GM18907 (cell line): Measurements from ENCODE around the gene USP12.

Experiments used
- ATAC-seq: cut with Tn5 transposase; IDR thresholded peaks from one replicate; pipeline ENCODE4 v1.9.1; 2021; ENCODE audit warnings: mild to moderate bottlenecking, moderate library complexity; ENCODE audit not compliant: unreplicated experiment

The USP12 gene

DNA sequence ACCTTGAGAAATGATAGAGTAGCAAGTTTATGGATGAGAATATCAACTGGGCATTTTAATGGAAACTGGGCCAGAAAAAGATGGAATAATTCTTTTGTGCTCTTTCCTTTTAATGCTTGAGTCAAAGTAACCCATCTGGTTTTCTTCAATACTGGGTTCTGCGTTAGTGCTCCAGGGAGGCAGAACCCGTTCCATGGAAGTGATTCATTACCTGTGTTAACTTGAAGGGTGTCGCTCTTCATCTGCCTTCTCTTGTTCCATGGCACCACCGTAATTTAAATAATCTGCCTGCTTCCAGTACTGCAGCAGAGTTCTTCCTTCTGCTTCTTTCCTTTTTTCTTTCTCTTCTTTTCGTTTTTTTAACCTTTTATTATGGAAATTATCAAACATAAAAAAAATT lies 14.7 kb upstream of the USP12 start:
- ATAC-seq = no peak

DNA sequence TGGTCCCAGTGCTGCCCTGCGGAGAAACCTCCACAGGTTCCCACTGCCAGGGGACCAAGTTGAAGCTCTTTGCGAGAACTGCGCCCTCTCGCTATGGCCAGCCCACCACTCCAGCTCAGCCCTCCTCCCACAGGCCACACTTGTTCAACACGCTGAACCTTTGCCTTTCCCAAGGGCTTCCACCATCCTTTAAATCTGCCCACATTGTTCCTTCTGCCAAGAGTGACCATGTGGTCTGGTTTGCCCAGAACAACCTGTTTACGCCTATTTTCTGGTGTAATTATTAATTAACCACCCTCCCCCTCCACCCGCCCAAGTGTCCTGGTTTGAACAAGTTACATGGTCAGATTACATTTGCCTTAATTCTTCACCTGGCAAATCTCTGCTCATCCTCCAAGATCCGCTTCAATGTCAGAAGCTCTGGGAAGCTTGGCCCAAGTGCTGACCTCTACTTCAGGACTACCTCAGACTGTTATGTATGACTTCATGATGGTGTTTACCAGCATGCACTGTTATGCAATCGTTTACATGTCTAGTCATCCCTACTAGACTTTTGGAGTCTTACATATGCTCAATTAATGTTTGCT lies 12.0 kb upstream of the USP12 start:
- no peak for ATAC-seq

GRCh38 chr13:27182844-27183497 lies 11.4 kb upstream of the USP12 start:
- ATAC-seq = no peak

DNA sequence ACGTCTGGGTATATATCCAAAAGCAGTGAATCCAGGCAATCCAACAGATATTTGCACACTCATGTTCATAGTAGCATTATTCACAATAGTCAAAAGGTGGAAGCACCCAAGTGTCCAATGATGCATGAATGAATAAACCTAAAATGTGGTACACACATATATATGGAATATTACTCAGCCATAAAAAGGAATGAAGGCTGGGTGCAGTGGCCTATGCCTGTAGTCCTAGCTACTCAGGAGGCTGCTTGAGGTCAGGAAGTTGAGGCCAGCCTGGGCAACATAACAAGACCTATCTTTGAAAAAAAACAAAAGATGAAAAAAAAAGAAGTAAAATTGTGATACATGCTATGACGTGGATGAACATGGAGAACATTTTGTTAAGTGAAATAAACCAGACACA lies 10.4 kb upstream of the USP12 start:
- no peak for ATAC-seq

DNA sequence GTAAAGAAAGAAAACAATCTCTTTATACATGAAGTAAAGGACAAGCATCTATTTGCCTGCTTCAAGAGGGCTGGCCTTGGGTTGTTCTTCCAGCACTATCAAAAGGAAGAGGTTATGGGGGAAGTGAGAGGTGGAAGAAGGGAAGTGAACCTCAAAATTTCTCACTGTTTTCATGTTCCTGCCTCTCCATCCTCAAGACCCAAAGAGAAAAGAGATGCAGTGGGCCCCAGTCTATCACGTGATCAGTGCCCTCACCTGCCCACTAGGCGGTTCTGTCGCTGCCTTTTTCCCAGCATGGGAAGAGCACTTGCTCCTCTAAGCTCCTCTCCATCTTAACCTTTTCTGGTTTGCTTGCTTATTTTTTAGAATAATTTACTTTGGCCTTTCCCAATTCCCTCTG lies 6.2 kb upstream of the USP12 start:
- ATAC-seq = no peak

DNA sequence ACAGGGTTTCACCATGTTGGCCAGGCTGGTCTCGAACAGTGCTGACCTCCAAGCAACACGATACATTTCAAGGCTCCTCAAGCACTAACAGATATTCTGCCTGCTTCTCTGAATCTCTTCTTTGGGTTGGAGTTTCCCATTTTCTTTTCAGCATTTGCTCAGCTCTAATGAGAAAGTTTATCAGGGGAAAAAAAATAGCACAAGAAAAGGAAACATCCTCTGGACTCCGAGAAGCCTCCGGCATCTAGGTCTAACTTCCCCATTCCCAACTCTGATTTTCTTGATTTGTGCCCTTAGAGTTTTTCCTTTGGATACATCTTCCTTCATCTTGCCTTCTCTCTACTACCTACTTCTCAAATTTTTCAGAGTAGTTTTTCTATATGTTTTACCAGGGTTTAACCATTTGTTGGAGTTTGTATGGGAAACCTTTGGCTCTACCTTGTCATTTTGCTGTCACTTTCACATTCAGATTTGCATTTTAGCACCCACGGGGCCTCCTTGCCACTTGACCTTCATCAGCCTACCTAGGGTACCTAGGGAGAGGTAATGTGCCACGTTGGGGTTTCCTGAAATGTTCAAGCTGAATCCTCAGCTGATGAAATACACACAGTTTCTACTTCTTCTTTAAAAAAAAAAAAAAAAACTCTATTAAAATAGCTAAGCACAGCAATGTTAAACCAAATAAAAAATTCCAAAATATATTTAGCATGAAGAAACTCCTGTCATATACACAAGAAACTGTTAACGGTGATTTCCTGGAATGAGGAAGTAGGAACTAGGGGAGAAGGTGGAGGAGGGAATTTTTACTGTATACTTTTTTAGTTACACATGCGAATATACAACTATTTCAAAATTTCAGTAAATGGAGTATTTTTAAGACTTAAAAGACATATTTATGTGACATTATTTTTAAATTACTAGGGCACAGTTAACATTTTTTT lies 5.1 kb upstream of the USP12 start:
- no peak for ATAC-seq

GRCh38 chr13:27174766-27175455 lies 3.3 kb upstream of the USP12 start:
- no peak for ATAC-seq

- ATAC-seq = no peak
Measured at GRCh38 chr13:27172495-27172842, 858 bp upstream of the USP12 start.

GRCh38 chr13:27171827-27172494 lies 350 bp upstream of the USP12 start:
- peak; percentile 76 for ATAC-seq

DNA sequence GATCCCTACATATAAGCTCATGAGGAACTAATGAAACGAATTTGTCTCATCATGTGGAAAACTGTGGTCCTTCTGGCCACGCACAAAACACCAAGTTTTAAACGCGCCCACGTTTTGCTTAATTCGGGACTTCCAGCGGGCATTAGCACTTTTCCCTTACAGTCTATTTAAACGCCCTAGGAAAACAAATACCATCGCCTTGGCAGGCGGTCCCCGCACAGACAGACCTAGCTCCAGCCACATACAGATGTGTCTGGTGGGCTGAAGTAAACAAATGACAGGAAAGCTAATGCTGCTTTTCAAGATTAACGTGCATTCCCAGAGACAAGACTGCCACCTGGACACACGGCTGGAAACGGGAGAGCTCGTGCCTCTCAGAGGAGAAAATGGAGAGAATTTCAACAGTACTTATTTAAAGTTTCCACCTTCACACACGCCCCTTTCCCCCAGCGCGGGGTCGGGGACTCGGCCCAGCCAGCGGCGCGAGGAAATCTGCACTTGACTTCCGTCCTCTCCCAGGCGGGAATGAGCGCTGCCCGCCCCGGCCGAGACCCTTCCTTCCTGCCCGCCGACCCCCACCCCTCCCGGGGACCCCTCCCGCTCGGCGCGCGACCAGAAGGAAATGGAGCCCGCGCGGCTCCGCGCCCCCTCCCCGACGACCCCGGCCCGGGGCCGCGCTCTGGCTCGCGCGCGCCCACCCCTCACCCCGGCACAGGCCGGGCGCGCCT lies 931 bp downstream of the USP12 start:
- ATAC-seq = peak; percentile 6

- peak; percentile 11 for ATAC-seq
Measured at GRCh38 chr13:27170221-27170515, 1.4 kb downstream of the USP12 start.

GRCh38 chr13:27168906-27169657 lies 2.5 kb downstream of the USP12 start:
- no peak for ATAC-seq

DNA sequence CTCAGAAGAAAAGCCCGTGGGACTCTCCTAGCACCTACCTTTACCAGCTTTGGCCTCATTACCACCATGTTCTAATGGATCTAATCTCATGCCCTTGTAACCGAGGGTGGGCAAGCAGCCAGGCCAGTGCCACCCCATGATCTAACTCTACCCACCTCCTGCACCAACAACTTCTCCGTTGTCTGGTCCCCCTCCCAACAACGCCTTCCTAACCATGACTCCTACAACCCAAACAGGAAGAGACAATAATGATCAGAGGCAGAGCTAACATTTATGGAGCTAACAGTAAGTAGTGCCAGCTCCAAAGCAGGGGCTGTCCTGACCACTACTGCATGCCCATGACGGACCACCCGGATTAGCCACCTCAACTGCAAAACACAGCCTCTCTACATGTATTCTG lies 3.5 kb downstream of the USP12 start:
- ATAC-seq = no peak

DNA sequence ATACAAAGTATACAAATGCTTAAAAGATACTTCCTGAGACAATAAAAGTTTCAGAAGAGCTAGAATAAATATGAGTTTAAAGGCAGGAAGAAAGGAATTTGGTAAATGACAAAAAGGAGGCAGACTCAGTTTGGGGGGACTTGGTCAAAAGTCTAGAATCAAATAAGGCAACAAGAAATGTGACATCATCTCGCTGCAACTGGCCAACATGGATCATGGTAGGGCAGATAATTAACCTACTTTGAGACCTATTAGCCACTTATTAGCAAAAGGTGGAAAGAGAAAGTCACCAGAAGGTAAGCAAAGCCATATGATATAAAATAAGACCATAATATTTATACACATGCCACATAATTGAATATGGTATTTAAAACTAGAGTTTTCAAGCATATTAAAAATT lies 5.3 kb downstream of the USP12 start:
- ATAC-seq = no peak

GRCh38 chr13:27161980-27162379 lies 9.6 kb downstream of the USP12 start:
- ATAC-seq = no peak

DNA sequence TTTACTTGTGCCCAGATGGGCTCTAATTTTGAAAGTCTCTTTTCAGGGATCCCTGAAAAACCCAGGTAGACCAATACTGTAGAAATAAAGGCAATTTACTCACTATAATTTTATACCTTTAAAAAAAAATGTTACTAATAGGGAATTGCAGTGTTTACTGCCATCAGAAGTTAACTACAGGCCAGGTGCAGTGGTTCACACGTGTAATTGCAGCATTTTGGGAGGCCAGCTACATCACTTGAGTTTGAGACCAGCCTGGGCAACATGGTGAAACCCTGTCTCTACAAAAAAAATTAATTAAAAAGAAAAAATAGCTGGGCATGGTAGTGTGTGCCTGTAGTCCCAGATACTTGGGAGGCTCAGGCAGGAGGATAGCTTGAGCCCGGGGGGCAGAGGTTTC lies 10.2 kb downstream of the USP12 start:
- ATAC-seq = no peak

DNA sequence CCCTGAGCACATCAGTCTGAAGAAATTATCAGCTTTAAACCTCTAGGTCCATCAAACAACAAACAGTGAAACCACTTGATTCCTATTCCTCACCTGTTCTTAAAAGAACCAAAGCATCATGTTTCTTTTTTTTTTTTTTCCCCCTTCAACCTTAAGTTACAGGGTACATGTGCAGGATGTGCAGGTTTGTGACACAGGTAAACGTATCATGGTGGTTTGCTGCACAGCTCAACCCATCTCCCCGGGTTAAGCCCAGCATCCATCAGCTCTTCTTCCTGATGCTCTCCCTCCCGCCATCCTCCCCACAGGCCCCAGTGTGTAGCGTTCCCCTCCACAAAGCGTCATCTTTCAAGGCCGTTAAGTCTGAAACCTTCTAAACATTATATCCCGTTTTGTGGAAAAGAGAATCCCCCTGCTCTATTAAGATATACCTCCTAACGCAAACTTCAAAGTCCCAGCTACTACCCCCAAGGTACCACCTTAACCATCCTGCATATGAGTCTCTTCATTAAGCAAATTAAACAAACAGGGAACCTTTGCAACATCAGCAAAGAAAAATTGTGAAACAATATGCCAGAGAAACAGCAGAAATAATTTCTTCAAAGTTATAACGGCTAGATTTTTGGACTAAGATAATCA lies 10.8 kb downstream of the USP12 start:
- ATAC-seq = no peak

DNA sequence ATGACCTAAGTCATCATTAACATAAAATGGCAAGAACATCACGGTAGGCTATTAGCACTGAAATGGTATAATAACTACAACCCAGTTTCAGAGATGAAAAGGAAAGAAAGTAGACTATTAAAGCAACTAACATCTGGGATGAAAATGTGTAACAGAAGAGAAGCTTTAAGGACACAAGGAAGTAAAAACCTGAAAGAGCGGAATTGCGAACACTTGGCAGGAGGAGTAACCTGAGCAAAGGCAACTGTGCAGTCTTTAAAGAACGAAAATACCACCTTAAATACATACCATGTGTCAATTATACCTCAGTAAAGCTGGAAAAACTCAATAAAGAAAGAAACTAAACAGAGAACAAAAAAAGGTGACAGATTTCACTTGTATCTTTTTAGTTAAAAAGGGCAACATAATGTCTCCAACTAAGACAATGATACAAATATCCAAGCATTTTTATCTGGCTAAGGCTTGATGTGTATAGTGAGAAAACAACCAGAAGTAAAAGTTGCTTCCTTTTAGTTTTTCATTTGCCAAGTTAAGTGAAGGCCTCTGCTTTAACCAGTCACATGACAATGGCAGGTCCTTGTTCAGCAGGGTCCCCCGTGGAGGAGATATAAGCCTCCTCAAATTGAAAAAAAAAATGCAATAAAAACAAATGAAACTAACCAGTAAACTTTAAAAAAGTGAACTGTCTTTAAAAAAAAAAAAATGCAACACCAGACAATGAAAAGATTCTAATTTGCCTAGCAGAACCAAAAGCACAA lies 11.6 kb downstream of the USP12 start:
- ATAC-seq = no peak

GRCh38 chr13:27158335-27158734 lies 13.3 kb downstream of the USP12 start:
- ATAC-seq = no peak
